AG09309 (cell line): Measurements from ENCODE around the gene ANAPC16.
"Not testable (repeated sequence)": the region's sequence is repeated elsewhere in the genome, so short reads cannot be mapped to it uniquely, and the experiment has no call there.

Experiments
- DNase-seq: peaks from one replicate; pipeline ENCODE4 v3.0.0-alpha.2; 2010; ENCODE audit warnings: low read depth
- H3K4me3 ChIP-seq: 2 replicates; pipeline ENCODE4 v1.5.1; 2011; ENCODE audit warnings: mild to moderate bottlenecking, low read depth, low read length, moderate library complexity; ENCODE audit not compliant: control insufficient read depth
- CTCF ChIP-seq: IDR thresholded peaks from 2 replicates; pipeline ENCODE4 v1.5.1; 2011; ENCODE audit warnings: mild to moderate bottlenecking, low read depth, low read length, inconsistent platforms; ENCODE audit not compliant: insufficient read depth, control insufficient read depth; ENCODE audit errors: missing control alignments

The ANAPC16 gene

GRCh38 chr10:72277996-72278667, 62.3 kb downstream of the ANAPC16 start:
- no peak for DNase-seq

GRCh38 chr10:72278668-72279393, 63.0 kb downstream of the ANAPC16 start:
- DNase-seq: no peak
- no peak for TF ChIP-seq CTCF
- no peak overlapping the region for H3K4me3 ChIP-seq

More at GRCh38 chr10:72277996-72278667, 62.3 kb downstream of the ANAPC16 start:
- no peak for TF ChIP-seq CTCF
- H3K4me3 ChIP-seq: no peak overlapping the region

GRCh38 chr10:72279587-72279986, 63.8 kb downstream of the ANAPC16 start:
- DNase-seq, H3K4me3 ChIP-seq: not testable (repeated sequence)

- TF ChIP-seq CTCF: no peak
- H3K4me3 ChIP-seq: no peak overlapping the region
- no peak for DNase-seq
These were observed 67.3 kb downstream of the ANAPC16 start for GRCh38 chr10:72283131-72283530.
